Measurements from ENCODE around the gene CDH11. TPM values are rescaled to one million over a fixed set of nuclear protein-coding genes. Genes with fewer than 3 reads are reported as not detected.

CDH11 gene
- total and polyA plus RNA-seq, 9 of the 15 experiments (the other 6 are each of a cell fraction or from before 2014, with no cell fraction given) = 0.18 TPM; not detected in 8

- TF ChIP-seq ZNF639 (CRISPR knock-in tag; conservative IDR thresholded peaks at IDR 0.05 in 1 of 2, IDR thresholded peaks at IDR 0.05 in 1 of 2) = no peak
- no peak for TF ChIP-seq ZNF263 (CRISPR knock-in tag; IDR thresholded peaks at IDR 0.05; ENCODE audit: borderline replicate concordance)
- TF ChIP-seq SIN3B (IDR thresholded peaks at IDR 0.05; ENCODE audit: low read depth) = no peak
These were observed 72.2 kb downstream of the CDH11 start (continued) for GRCh38 chr16:65049679-65050078.

GRCh38 chr16:65045961-65046360, 75.9 kb downstream of the CDH11 start:
- Histone ChIP-seq H4K20me1 (replicated peaks; ENCODE audit: control insufficient read depth, insufficient read depth, low read length) (no peaks in the 10 kb centered on the region), H3K9ac (ENCODE audit: insufficient read depth in 1 of 2, low read depth in 2 of 2, low read length in 2 of 2) (no peak overlapping the region), H3K4me1 (replicated peaks in 1 of 2; ENCODE audit: control insufficient read depth in 2 of 2, insufficient read depth in 2 of 2, low read length in 2 of 2) (no peaks in the 10 kb centered on the region), H3K27ac (ENCODE audit: extremely low read depth, low read depth, low read length) (no peak overlapping the region), H3K27me3 (ENCODE audit: control insufficient read depth in 2 of 2, insufficient read depth in 2 of 2, low read length in 2 of 2) (no peaks in the 10 kb centered on the region), H3K4me3 (no peak overlapping the region), H3K9me3 (replicated peaks; ENCODE audit: control insufficient read depth, insufficient read depth, low read depth, low read length) (no peaks in the 10 kb centered on the region), H3K79me2 (ENCODE audit: control insufficient read depth, insufficient read depth, low read length) (no peaks in the 10 kb centered on the region), H2AFZ (ENCODE audit: low read depth, low read length) (no peak overlapping the region), H3K9me1 (ENCODE audit: control insufficient read depth, insufficient read depth, low read length) (no peaks in the 10 kb centered on the region), H3K36me3 (ENCODE audit: control insufficient read depth, insufficient read depth, low read length) (no peaks in the 10 kb centered on the region), H3K4me2 (ENCODE audit: insufficient read depth, low read length) (no peak overlapping the region)
- POLR2A ChIA-PET = no interaction called here
- ATAC-seq = no peak
- BruUV-seq (replicated peaks) = no TSS peak
- CTCF ChIA-PET (ENCODE audit: low intra/inter-chr PET ratio) = no interaction called here
- intact Hi-C loops (cut with micrococcal nuclease) (no loop called here), in situ Hi-C loops (cut with MboI) (no loop called here)
- TF ChIP-seq NR2F6 (CRISPR knock-in tag; IDR thresholded peaks at IDR 0.05) (no peak), MLLT1 (IDR thresholded peaks at IDR 0.05) (no peak), SRSF3 (IDR thresholded peaks at IDR 0.05; ENCODE audit: insufficient read depth, low read length) (no peak), CLOCK (CRISPR knock-in tag; IDR thresholded peaks at IDR 0.05; ENCODE audit: borderline replicate concordance) (no peak), NCOA4 (IDR thresholded peaks at IDR 0.05; ENCODE audit: partially characterized antibody) (no peak), WHSC1 (IDR thresholded peaks at IDR 0.05; ENCODE audit: low read length) (no peak), ETS2 (tag; IDR thresholded peaks at IDR 0.05; ENCODE audit: borderline replicate concordance, poor library complexity, severe bottlenecking) (no peak), IFI16 (CRISPR knock-in tag; IDR thresholded peaks at IDR 0.05) (no peak)
- WGBS (ENCODE audit: insufficient coverage, low coverage, missing lambda C conversion rate) = 0% methylated on average over 7 of the region's 7 CpGs
- no peak for DNase-seq (ENCODE audit: extremely low read depth in 1 of 4, low spot score in 3 of 4)
- no peak for FAIRE-seq

Data from K562 (cell line).